CD4-positive, alpha-beta T cell treated with Interferon gamma for 1 hour (primary cell): ENCODE measurements around the gene APBB2.

Source experiments
- DNase-seq: peaks from one replicate; pipeline ENCODE4 v3.0.0-alpha.2; 2020

APBB2 gene

GRCh38 chr4:41185614-41186592 is 28.4 kb downstream of the APBB2 start:
- no peak for DNase-seq

- DNase-seq: no peak
Observed at GRCh38 chr4:41184009-41184408, 30.3 kb downstream of the APBB2 start.

GRCh38 chr4:41183021-41183553 is 31.3 kb downstream of the APBB2 start:
- no peak for DNase-seq

- DNase-seq: no peak
Observed at GRCh38 chr4:41181037-41181436, 33.3 kb downstream of the APBB2 start.

GRCh38 chr4:41179498-41180195 is 34.7 kb downstream of the APBB2 start:
- no peak for DNase-seq

GRCh38 chr4:41178372-41179370 is 35.7 kb downstream of the APBB2 start:
- no peak for DNase-seq

- DNase-seq: no peak
Observed at GRCh38 chr4:41177016-41177415, 37.3 kb downstream of the APBB2 start.

GRCh38 chr4:41176340-41176739 is 38.0 kb downstream of the APBB2 start:
- DNase-seq: no peak

- DNase-seq: no peak
Observed at GRCh38 chr4:41175794-41176193, 38.5 kb downstream of the APBB2 start.

GRCh38 chr4:41174444-41174843 is 39.9 kb downstream of the APBB2 start:
- no peak for DNase-seq

GRCh38 chr4:41172786-41173185 is 41.6 kb downstream of the APBB2 start:
- DNase-seq: no peak

GRCh38 chr4:41169256-41169800 is 45.0 kb downstream of the APBB2 start:
- DNase-seq: no peak

- no peak for DNase-seq
Observed at GRCh38 chr4:41167191-41167590, 47.2 kb downstream of the APBB2 start.

GRCh38 chr4:41164405-41164804 is 49.9 kb downstream of the APBB2 start:
- no peak for DNase-seq

- DNase-seq: no peak
Observed at GRCh38 chr4:41161355-41161754, 53.0 kb downstream of the APBB2 start.

GRCh38 chr4:41160856-41161255 is 53.5 kb downstream of the APBB2 start:
- DNase-seq: no peak

GRCh38 chr4:41160012-41160789 is 54.1 kb downstream of the APBB2 start:
- DNase-seq: no peak

GRCh38 chr4:41158756-41159155 is 55.6 kb downstream of the APBB2 start:
- DNase-seq: no peak

GRCh38 chr4:41158274-41158673 is 56.1 kb downstream of the APBB2 start:
- no peak for DNase-seq

GRCh38 chr4:41157009-41157408 is 57.3 kb downstream of the APBB2 start:
- DNase-seq: no peak

GRCh38 chr4:41156574-41156973 is 57.8 kb downstream of the APBB2 start:
- DNase-seq: no peak
